Body of pancreas (tissue), 4 donors: ENCODE data around the gene SNRPE.

ENCODE experiments used
- CTCF ChIP-seq, 7 experiments: fragments of 450-650 bp in 4 of 7; fragments of 200-600 bp in 3 of 7; sonication (generic) in 3 of 7; IDR thresholded peaks; one replicate each; pipeline ENCODE4 v1.5.1; 2016 to 2019; ENCODE audit warnings: antibody characterized with exemption in 7 of 7
- POLR2A ChIP-seq, 3 donors: fragments of 450-650 bp; IDR thresholded peaks; one replicate each; pipeline ENCODE4 v1.6.1; 2016; ENCODE audit warnings: antibody characterized with exemption in 3 of 3, mild to moderate bottlenecking in 2 of 3

DNA sequence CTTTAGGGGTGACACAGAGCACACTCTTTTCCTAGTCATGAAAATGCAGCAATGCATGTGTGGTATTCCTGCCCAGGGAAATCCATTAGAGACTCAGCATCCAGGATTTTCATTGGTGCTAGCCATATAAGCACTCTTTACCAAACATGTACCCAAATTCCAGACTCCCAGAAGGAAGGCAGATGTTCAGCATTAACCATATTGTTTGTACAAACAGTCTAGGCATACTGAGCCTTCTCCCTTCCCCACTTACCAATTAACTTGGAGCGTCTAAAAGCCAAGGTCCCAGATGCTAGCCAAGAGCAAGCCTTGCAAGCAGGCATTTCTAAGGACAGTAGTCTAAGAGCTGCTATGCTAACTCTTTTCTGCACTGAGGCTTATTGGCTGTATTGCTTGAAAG, 38.1 kb upstream of the SNRPE start:
- no peak for TF ChIP-seq POLR2A (IDR thresholded peaks at IDR 0.05)
- TF ChIP-seq CTCF (IDR thresholded peaks at IDR 0.05) = no peak
